Fibroblast of peridontal ligament (primary cell): Measurements from ENCODE around the gene OVOL2.
"Not testable (repeated sequence)": the region's sequence is repeated elsewhere in the genome, so short reads cannot be mapped to it uniquely, and the experiment has no call there.

Experiments
- DNase-seq: peaks from one replicate; pipeline ENCODE4 v3.0.0-alpha.2; 2010; ENCODE audit errors: extremely low read depth

OVOL2 gene

DNA sequence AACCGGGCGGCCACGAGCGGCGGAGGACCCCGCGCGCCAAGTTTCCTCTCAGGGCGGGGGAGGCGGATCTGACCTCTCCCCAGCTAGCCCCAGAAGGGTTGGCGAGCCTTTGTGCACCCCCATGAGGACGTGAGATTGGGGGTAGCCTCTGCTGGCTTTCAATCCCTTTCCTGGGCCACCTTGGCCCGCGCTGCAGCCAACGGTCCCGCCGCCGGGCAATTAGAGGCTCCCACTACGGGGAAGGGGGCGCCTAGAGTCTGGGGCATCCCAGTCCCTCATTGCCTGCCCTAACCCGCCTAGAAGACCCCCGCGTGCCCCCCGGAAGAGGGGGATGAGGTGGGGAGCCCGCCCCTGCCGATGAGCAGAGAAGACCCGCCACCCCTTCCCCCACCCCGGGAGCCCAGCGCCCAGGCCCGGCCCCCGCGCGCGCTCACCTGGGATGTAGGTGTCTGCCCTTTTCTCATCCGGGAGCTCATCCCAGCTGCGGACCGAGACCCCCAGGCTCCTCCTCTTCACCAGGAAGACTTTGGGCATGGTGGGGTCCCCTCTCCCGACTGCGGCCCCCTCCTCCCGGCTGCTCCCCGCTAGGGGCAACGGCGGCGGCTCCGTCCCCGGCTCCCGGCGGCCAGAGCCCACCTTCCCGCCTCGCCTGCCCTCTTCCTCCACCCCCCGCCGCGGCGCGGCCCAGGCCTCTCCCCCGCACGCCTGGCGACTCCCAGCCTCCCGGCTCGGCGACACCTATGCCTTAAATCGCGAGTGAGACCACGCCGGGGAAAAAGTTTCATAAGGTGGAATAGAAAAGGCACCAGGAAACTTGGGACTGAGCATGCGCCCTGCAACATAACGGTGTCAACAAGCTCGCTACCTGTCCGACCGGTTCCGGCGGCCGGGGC is at the start of gene OVOL2:
Gene OVOL2 (minus strand): TSS at position 816 of the 893 bp plus-strand sequence. CDS start 282 bp downstream, at position 534.
- no peak for DNase-seq

DNA sequence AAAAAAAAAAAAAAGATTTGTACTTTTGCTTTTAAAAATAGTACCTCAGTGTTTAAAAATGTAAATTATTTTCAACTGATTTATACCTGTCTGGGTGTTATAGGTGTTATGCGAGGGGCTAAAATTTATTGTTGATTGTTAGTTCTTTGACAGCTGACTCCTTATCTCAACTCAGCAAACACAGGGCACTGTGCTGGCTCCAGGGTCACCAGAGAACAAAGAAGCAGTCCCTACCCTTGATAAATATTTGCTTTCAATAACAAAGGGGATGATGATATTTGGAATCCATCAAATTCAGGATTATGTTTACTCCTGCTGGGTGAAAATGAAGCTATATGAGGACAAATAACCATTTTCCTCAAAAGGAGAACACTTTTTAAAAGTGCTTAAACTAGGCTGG is 45.8 kb upstream of the OVOL2 start:
- no peak for DNase-seq

DNA sequence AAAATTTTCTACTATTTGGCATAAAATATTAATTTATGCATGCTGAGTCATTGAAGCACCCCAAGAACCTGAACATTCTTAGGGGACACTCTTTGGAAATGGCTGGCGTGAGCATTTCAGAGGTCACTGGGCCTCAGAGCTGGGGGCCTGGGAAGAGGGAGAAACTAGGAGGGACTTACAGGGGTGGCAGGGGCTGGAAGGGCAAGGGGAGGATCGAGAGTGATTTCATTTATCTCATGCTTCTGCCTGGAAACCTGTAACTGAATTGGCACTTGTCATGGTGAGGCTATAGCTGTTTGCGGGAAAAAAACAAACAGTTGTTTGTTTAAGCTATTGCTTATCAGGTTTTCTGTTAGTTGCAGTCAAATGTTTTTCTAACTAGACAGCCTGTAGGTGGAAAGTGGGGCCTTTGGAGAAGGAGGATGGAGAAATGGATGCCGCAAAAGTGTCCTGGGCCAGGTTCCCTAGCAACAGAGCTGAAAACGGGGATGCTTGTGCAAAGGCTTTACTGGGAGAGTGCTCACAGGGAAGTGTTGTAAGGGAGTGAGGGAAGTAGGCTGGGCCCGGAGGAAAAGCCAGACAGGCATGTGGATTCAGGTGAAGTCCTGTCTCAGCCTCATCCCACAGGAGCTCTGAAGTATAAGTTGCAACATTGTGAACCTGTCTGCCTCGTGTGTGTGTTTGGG is 43.6 kb upstream of the OVOL2 start:
- no peak for DNase-seq

DNA sequence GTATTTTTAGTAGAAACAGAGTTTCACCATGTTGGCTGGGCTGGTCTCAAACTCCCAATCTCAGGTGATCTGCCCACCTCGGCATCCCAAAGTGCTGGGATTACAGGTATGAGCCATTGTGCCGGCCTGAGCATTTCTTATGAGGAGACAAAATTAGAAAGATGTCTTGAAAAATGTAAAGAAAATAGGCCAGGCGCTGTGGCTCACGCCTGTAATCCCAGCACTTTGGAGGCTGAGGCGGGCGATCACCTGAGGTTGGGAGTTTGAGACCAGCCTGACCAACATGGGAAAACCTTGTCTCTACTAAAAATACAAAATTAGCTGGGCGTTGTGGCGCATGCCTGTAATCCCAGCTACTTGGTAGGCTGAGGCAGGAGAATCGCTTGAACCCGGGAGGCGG is 42.9 kb upstream of the OVOL2 start:
- not testable (repeated sequence) for DNase-seq

DNA sequence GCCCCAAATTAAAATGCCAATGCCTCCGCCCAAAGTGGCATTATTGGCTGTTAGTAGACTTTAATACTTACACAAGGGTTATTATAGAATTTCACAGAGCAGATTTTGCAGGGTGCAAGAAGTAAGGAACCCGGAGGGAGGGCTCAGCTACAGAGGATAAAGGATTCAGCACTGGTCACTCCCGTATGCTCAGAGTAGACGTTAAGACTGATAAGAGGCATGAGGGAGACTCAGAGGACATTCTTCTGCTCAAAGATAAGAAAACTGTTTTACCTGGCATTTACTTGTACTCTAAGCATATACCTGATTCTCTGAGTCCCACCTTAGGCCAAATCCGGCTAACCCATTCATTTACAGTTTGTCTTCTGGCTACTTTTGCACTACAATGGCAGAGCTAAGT is 36.5 kb upstream of the OVOL2 start:
- no peak for DNase-seq

DNA sequence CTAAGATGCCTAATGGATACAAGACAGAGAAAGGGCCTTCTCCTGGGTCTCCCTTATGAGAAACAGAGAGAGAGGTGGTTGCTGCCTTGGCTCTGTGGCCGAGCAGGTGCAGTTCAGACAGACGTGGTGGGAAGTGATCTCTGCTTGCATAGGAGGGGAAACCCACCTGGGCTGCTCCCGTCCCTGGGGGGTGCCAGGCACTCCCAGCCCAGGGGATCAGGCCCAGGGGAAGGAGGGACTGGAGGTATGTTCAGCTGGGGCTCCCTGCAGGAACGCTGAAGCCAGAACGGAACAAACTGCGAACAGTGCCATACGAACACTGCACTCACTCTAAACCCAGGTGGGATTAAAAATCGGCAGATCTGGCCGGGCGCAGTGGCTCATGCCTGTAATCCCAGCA is 35.7 kb upstream of the OVOL2 start:
- no peak for DNase-seq

DNA sequence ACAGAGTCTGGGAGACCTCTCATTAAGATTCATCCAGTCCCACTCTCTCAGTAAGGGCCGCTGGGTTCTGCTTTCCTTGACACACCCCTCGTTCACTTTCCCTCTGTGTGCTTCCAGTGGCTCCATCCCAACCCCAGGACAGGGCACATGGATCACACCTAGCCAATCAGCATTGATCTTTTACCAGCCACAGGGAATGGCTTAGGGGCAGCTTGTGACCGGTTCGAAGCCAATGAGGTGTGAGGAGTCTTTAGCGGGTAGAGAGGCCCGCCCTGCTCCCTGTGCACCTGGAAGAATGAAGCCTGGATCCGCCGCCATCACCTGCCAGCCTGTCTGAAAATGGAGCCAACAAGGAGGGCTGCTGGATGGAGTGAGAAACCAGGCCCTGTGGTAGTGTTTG is 35.2 kb upstream of the OVOL2 start:
- no peak for DNase-seq

DNA sequence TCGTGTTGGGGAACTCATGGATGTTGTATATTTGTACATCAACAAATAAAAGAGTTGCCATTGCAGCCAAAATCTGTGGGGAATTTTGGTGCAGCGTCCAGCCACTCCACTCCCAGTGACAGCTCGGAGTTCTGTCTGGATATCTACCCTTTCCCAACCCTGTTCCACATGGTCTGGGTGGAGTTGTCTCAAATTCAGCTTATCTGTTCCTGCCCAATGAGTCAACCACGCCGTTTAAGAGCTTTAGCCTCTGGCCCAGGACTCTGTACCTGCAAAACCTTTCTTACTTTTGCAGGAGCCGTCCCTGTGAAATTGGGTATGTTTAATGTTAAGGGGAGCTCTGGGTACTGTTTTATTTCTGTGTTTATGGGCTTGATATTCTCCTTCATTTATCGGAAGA is 33.9 kb upstream of the OVOL2 start:
- no peak for DNase-seq

DNA sequence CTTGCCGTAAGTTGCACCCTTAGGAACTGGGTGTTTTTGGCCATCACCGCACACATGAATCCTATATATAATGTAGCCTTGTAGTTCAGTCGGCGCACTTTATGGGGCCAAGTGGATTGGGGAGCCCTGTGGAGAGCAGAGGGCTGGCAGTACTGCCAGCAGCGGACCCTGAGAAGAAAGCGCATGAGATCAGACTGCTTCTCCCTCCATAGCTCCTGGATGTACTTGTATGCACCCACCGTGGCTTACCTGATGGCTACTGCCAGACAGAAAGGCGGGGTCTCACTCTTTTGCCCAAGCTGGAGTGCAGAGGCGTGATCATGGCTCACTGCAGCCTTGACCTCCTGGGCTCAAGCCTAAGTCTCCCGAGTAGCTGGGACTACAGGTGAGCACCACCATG is 32.8 kb upstream of the OVOL2 start:
- DNase-seq = no peak

DNA sequence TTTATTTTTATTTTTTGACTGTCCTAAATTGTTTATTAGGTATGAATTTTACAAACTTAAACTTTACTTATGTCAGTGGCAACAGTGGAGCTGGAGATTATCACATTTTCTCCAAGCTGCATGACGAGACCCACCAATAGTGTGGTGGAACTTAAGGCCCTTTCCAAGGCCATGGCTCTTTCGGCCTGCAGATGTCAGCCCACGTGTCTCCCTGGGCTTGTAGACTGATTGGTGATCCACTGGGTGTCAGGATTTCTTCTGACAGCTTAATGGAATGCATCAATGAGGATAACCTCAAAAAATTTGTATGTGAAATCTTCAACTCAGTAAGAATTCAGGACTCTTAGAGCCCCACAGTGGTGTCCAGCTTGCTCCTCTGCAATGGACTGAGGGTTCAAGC is 32.3 kb upstream of the OVOL2 start:
- peak; percentile 2 for DNase-seq

DNA sequence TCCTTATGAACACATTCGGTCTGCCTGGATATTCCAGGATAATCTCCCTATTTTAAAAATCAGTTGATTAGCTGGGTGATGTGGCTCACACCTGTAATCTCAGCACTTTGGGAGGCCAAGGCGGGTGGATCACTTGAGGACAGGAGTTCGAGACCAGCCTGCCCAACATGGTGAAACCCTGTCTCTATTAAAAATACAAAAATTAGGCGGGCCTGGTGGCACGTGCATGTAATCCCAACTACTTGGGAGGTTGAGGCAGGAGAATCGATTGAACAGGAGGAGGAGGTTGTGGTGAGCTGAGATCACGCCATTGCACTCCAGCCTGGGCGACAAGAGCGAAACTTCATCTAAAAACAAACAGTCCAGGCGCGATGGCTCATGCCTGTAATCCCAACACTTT is 31.1 kb upstream of the OVOL2 start:
- DNase-seq = not testable (repeated sequence)

DNA sequence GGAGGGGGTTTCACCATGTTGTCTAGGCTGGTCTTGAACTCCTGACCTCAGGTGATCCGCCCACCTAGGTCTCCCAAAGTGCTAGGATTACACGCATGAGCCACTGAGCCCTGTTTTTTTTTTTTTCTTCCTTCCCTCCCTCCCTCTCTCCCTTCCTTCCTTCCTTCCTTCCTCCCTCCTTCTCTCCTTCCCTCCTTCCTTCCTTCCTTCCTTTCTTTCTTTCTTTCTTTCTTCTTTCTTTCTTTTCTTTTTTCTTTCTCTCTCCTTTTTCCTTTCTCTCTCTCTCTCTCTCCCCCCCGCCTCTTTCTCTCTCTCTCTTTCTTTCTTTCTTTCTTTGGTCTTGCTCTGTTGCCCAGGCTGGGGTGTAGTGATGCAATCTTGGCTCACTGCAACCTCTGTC is 30.6 kb upstream of the OVOL2 start:
- DNase-seq = not testable (repeated sequence)

DNA sequence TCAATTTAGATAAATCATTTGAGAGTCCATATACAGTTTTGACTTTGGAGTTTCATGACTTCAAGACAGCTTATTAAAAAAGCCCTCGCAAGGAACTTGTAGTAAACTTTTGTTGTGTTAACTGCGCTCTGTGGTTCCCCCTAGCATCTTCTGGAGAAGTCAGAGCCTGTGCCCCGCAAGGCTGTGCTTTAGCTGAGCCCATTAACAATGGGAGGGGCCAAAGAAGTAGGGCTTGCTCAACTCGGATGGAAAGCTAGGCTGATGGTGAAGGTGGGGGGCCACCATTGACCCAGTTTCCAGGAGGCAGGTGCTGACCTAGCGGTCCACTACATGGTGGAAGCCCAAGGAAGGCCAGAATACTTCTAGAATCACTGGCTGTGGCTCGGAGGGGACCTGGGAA is 29.3 kb upstream of the OVOL2 start:
- DNase-seq = no peak

DNA sequence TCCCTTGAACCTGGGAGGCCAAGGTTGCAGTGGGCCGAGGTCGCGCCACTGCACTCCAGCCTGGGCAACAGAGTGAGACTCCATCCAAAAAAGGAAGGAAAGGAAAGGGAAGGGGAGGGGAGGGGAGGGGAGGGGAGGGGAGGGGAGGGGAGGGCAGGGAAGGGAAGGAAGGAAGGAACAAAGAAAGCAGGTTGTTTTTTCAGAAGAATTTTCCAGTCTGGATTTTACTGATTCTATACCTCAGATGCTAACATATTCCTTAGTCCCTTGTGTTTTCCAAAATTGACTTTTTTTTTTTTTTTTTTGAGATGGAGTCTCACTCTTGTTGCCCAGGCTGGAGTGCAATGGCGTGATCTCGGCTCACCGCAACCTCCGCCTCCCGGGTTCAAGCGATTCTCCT is 23.1 kb upstream of the OVOL2 start:
- not testable (repeated sequence) for DNase-seq

DNA sequence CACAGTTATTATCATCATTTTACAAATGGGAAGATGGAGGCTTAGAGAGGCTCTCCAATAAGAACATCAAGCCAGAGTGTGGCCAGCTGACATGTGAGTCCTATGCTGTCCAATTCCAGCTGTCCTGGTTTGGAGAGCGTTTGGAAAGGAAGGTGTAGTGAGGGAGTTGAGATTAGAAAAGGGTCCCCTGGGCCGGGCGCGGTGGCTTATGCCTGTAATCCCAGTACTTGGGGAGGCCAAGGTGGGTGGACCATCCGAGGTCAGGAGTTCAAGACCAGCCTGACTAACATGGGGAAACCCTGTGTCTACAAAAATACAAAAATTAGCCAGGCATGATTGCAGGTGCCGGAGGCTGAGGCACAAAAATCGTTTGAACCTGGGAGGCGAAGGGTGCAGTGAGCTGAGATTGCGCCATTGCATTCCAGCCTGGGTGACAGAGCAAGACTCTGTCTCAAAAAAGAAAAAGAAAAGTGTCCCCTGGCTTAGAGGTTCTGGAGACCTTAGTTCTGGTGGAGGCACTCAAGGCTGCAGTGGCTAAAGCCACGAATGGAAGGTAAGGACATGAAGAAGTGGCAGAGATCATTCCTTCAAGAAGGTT is 22.1 kb upstream of the OVOL2 start:
- no peak for DNase-seq

DNA sequence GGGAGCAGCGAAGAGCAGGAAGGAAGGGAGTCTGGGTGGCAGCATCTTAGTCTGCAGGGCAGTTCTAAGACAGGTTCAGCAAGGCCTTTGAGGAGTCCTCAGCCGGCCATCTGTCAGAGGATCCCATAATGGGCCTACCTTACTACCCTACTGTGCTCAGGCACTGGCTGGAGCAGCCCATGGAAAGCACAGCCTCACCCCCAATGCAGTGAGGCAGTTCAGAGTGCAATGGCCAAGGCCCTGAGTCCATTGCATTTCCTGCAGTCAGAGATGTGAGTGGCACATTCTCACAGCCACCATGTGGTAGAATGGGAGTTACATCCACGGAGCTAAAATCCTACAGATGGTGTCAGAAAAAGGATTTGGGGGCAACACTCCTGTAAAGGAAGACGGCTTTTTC is 19.4 kb upstream of the OVOL2 start:
- no peak for DNase-seq

DNA sequence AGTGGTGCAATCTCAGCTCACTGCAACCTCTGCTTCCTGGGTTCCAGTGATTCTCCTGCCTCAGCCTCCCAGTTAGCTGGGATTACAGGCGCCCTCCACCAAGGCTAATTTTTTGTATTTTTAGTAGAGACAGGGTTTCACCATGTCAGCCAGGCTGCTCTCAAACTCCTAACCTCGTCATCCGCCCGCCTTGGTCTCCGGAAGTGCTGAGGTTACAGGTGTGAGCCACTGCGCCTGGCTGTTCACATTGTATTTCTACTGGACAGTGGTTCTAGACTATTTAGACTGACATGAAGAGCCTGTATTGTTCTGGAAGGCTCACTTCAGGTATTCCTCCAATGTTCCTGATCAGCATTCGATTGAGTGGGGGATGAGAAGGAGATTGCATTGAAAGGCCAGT is 14.8 kb upstream of the OVOL2 start:
- no peak for DNase-seq

DNA sequence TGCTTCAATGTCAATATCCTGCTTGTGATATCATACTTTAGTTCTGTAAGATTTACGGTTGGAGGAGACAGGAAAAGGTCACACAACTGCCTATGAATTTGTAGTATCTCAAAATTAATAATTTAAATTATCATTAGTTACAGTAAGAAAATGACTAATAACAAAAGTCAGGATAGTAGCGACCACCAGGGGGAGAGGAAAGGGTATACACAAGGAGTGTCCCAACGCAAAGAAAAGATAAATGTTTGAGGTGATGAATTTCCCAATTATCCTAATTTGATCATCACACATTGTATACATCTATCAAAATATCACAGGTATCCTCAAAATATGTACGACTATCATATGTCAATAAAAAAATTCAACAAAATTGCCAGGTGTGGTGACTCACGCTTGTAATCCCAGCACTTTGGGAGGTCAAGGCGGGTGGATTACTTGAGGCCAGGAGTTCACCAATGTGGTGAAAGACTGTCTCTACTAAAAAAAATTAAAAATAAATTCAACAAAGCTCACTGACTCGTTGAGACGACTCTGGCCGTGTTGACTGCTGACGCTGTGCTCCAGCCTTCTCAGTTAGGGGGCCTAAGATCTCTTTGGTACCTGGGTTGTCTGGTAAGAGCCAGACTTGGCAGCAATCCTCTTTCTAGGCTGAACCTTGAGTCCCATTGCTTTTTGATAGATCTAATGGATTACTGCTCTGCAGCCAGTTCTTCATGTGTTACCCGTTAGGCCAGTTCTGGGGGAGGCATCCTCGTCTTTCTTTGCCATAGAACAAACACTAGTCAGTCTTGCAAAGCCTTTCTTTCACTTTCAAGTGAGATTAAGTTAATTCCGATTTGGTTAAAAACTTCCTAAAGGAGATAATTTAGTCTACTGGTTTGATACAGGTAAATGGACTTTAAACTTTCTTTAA is 9.0 kb upstream of the OVOL2 start:
- no peak for DNase-seq

DNA sequence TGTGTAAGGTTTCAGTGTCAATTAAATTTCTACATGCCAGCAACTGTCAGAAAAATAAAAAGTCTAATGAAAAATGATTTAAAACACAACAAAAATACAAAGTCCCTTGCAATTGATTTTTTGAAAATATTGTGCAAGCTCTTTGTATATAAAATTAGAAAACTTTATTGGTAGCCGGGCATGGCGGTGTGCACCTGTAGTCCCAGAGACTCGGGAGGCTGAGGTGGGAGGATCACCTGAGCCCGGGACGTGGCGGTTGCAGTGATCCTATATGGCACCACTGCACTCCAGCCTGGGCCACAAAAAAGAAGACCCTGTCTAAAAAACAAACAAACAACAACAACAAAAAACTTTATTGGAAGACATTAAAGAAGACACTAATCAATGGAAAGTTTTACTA is 6.0 kb upstream of the OVOL2 start:
- DNase-seq = no peak

DNA sequence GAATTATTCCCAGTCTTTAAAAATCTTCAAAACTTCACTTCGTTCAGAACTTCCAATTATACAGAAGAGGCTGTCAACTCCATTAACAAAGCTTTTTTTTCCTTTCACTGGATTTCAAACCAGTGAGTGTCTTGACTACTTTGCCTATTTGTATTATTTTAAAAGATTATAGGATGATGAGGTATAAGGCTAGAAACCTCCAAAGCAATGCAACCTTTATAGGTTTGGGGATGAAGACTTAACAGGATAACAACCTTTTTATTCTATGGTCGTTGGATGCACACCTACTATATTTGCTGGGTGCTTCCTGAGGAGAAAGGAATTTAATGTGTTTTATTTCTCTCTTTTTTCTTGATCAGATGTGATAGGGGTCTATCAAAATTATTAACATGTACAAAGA is 1.9 kb upstream of the OVOL2 start:
- DNase-seq = no peak

DNA sequence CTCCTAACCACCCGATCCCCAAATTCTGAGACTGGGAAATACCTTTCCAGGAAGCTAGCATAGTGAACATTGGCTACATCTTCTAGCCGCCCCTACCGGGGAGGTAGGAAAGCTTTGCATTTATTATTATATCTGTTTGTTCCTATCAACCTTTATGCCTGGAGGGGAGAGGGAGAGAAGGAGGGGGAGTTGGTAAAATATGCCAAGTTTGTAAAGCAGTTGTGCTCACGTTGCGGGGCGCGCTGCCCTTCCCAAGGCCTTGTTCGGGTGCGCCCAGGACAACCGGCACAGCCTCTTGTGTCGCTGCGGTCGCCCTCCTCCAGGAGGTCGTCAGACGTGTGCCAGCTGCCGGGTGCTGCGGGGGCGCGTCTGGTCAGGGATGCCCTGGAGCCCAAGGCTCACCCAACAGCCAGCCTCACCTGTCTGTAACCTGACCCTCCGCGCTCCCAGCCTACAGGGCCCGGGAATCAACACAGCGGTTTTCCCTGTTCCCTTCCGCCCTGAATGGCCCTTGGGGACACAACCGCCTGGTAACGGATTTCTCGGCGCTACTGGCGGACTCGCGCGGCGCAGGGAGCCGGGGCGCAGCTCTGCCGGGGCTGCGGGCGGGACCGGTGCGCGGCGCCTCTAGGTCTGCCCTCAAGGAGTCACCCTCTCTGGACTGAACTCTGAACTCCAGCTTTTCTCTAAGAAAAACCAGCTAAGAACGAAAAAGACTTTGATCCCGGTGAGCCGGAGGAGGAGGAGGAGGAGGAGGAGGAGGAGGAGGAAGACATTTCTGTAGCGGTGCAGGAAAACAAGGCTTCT is 1.1 kb upstream of the OVOL2 start:
- no peak for DNase-seq
